H9 (cell line): ENCODE measurements around the gene KMT5B. TPM values are rescaled to one million over a fixed set of nuclear protein-coding genes. Genes with fewer than 3 reads are reported as not detected.

ENCODE experiments used
- DNase-seq: peaks from one replicate; pipeline ENCODE4 v3.0.0-alpha.2; 2017
- H2AFZ ChIP-seq: one replicate; pipeline ENCODE4 v1.6.1; 2013; ENCODE audit warnings: mild to moderate bottlenecking, low read length, control low read depth, moderate library complexity
- H2AK5ac ChIP-seq: 2 replicates; pipeline ENCODE4 v1.6.1; 2013; ENCODE audit warnings: low read length, control low read depth, mixed read lengths; ENCODE audit not compliant: insufficient read length
- H2BK120ac ChIP-seq: one replicate; pipeline ENCODE4 v1.6.1; 2013; ENCODE audit warnings: low read depth, mild to moderate bottlenecking, low read length, control low read depth, inconsistent platforms; ENCODE audit not compliant: poor library complexity, severe bottlenecking
- H2BK12ac ChIP-seq: 2 replicates; pipeline ENCODE4 v1.6.1; 2013; ENCODE audit warnings: low read length, control low read depth, mixed read lengths, low read depth; ENCODE audit not compliant: insufficient read length
- H2BK15ac ChIP-seq: 2 replicates; pipeline ENCODE4 v1.6.1; 2013; ENCODE audit warnings: low read depth, low read length, control low read depth
- H2BK20ac ChIP-seq: one replicate; pipeline ENCODE4 v1.6.1; 2013; ENCODE audit warnings: low read depth, mild to moderate bottlenecking, low read length, control low read depth, inconsistent platforms; ENCODE audit not compliant: poor library complexity, severe bottlenecking
- H2BK5ac ChIP-seq: 2 replicates; pipeline ENCODE4 v1.6.1; 2013; ENCODE audit warnings: low read length, control low read depth, mixed read lengths; ENCODE audit not compliant: insufficient read length
- H3K14ac ChIP-seq: 2 replicates; pipeline ENCODE4 v1.6.1; 2013; ENCODE audit warnings: low read length, control low read depth; ENCODE audit not compliant: insufficient read depth
- H3K18ac ChIP-seq: 2 replicates; pipeline ENCODE4 v1.6.1; 2013; ENCODE audit warnings: low read depth, mild to moderate bottlenecking, mixed read lengths, low read length, control low read depth; ENCODE audit not compliant: insufficient read length
- H3K23ac ChIP-seq: 2 replicates; pipeline ENCODE4 v1.6.1; 2013; ENCODE audit warnings: low read length, control low read depth, mixed read lengths, low read depth; ENCODE audit not compliant: insufficient read length
- H3K23me2 ChIP-seq: 2 replicates; pipeline ENCODE4 v1.6.1; 2013; ENCODE audit warnings: low read depth, mild to moderate bottlenecking, mixed read lengths, low read length, control low read depth; ENCODE audit not compliant: insufficient read length, poor library complexity, severe bottlenecking
- H3K27ac ChIP-seq: 2 replicates; pipeline ENCODE4 v1.5.1; 2013; ENCODE audit warnings: low read length, control low read depth, mixed read lengths, low read depth; ENCODE audit not compliant: insufficient read length
- H3K27me3 ChIP-seq: 2 replicates; pipeline ENCODE4 v1.6.1; 2013; ENCODE audit warnings: low read length, control low read depth, inconsistent platforms; ENCODE audit not compliant: insufficient read depth
- H3K4ac ChIP-seq: 2 replicates; pipeline ENCODE4 v1.6.1; 2013; ENCODE audit warnings: low read depth, mild to moderate bottlenecking, control low read depth, inconsistent platforms, low read length, moderate library complexity
- H3K4me1 ChIP-seq: 2 replicates; pipeline ENCODE4 v1.6.1; 2013; ENCODE audit warnings: low read length, control low read depth, inconsistent platforms; ENCODE audit not compliant: insufficient read depth
- H3K4me2 ChIP-seq: 2 replicates; pipeline ENCODE4 v1.6.1; 2013; ENCODE audit warnings: low read length, control low read depth, mixed read lengths; ENCODE audit not compliant: insufficient read length, insufficient read depth
- H3K56ac ChIP-seq: 2 replicates; pipeline ENCODE4 v1.6.1; 2013; ENCODE audit warnings: low read depth, mild to moderate bottlenecking, mixed read lengths, low read length, control low read depth; ENCODE audit not compliant: insufficient read length
- H3K79me1 ChIP-seq: 2 replicates; pipeline ENCODE4 v1.6.1; 2013; ENCODE audit warnings: low read depth, mild to moderate bottlenecking, moderate library complexity, low read length, control low read depth, inconsistent platforms; ENCODE audit not compliant: insufficient read depth, poor library complexity, severe bottlenecking
- H3K79me2 ChIP-seq: 2 replicates; pipeline ENCODE4 v1.6.1; 2013; ENCODE audit warnings: low read length, control low read depth, inconsistent platforms; ENCODE audit not compliant: insufficient read depth
- H3K9ac ChIP-seq: 2 replicates; pipeline ENCODE4 v1.6.1; 2013; ENCODE audit warnings: low read length, control low read depth, mixed read lengths; ENCODE audit not compliant: insufficient read length; ENCODE audit errors: extremely low read depth
- H3K9me3 ChIP-seq: one replicate; pipeline ENCODE4 v1.6.1; 2013; ENCODE audit warnings: low read depth, low read length, inconsistent platforms; ENCODE audit not compliant: control insufficient read depth
- H3T11ph ChIP-seq: one replicate; pipeline ENCODE4 v1.6.1; 2013; ENCODE audit warnings: mild to moderate bottlenecking, low read length, control low read depth, inconsistent platforms
- H4K20me1 ChIP-seq: one replicate; pipeline ENCODE4 v1.6.1; 2013; ENCODE audit not compliant: control insufficient read depth, insufficient read length, insufficient read depth
- H4K5ac ChIP-seq: 2 replicates; pipeline ENCODE4 v1.6.1; 2013; ENCODE audit warnings: low read depth, mild to moderate bottlenecking, mixed read lengths, low read length, control low read depth; ENCODE audit not compliant: insufficient read length
- H4K8ac ChIP-seq: replicated peaks from 2 replicates; pipeline ENCODE4 v1.6.1; 2013; ENCODE audit warnings: low read length, control low read depth, mixed read lengths, low read depth; ENCODE audit not compliant: insufficient read length
- H4K91ac ChIP-seq: 2 replicates; pipeline ENCODE4 v1.6.1; 2013; ENCODE audit warnings: low read depth, mild to moderate bottlenecking, moderate library complexity, mixed read lengths, low read length, control low read depth; ENCODE audit not compliant: insufficient read length
- H3K27ac Mint-ChIP-seq, 3 experiments: 2 replicates in 2 of 3; 3 replicates in 1 of 3; pipeline ENCODE4 v1.8.0; 2020 to 2021; ENCODE audit warnings: mixed read lengths in 3 of 3, mild to moderate bottlenecking in 1 of 3, moderate library complexity in 1 of 3
- H3K27me3 Mint-ChIP-seq: 2 replicates; pipeline ENCODE4 v1.8.0; 2021; ENCODE audit warnings: low read depth, mild to moderate bottlenecking, moderate library complexity, mixed read lengths
- H3K36me3 Mint-ChIP-seq, 3 experiments: 2 replicates in 2 of 3; 3 replicates in 1 of 3; pipeline ENCODE4 v1.8.0; 2020 to 2021; ENCODE audit warnings: low read depth in 3 of 3, mixed read lengths in 3 of 3; ENCODE audit not compliant: insufficient read depth in 1 of 3
- H3K4me1 Mint-ChIP-seq, 2 experiments: 2 replicates each; pipeline ENCODE4 v1.8.0; 2020; ENCODE audit warnings: mixed read lengths in 2 of 2
- H3K4me3 Mint-ChIP-seq, 2 experiments: 2 replicates in 1 of 2; 3 replicates in 1 of 2; pipeline ENCODE4 v1.8.0; 2020 to 2021; ENCODE audit warnings: mild to moderate bottlenecking in 2 of 2, mixed read lengths in 2 of 2, moderate library complexity in 1 of 2
- H3K9me3 Mint-ChIP-seq, 2 experiments: 2 replicates in 1 of 2; 3 replicates in 1 of 2; pipeline ENCODE4 v1.8.0; 2020; ENCODE audit warnings: mild to moderate bottlenecking in 2 of 2, mixed read lengths in 2 of 2, moderate library complexity in 1 of 2
- CTCF ChIP-seq: fragments of 200-600 bp; sonication (generic); conservative IDR thresholded peaks from 3 replicates; pipeline ENCODE4 v1.8.0; 2021; ENCODE audit warnings: antibody characterized with exemption, mild to moderate bottlenecking
- WGBS: extraction: QIAGEN DNeasy Blood & Tissue Kit; methylation state at CpG from one replicate; pipeline ENCODE4 v1.1.7; 2013; ENCODE audit warnings: missing lambda C conversion rate, low lambda C conversion rate, mixed read lengths; ENCODE audit not compliant: insufficient read length; ENCODE audit errors: extremely low coverage; 5-methylcytosine and 5-hydroxymethylcytosine counted together
- total RNA-seq: library from RNA; stranded (reverse); gene quantifications from 2 replicates; pipeline ENCODE4 v1.2.1, GENCODE V29; 2021

Gene KMT5B
- total RNA-seq, 1 experiment from 2014 or later, result 61.6 TPM

- Histone ChIP-seq H2BK15ac (no peak overlapping the region), H2BK5ac (no peak overlapping the region), H2BK120ac (no peak overlapping the region), H3K27ac (no peak overlapping the region), H4K5ac (no peak overlapping the region), H3K4ac (no peak overlapping the region), H2BK12ac (no peak overlapping the region), H3K79me1 (no peaks in the 10 kb centered on the region), H3K9ac (no peak overlapping the region), H2AK5ac (no peak overlapping the region), H3K79me2 (no peaks in the 10 kb centered on the region), H3K4me1 (no peaks in the 10 kb centered on the region), H2BK20ac (no peak overlapping the region), H3K9me3 (no peaks in the 10 kb centered on the region), H3K18ac (no peak overlapping the region), H4K8ac (no peak overlapping the region), H4K20me1 (no peaks in the 10 kb centered on the region), H3K56ac (no peak overlapping the region), H4K91ac (no peak overlapping the region), H3K14ac (no peak overlapping the region), H3T11ph (no peak overlapping the region), H3K27me3 (no peaks in the 10 kb centered on the region), H2AFZ (no peak overlapping the region), H3K4me2 (no peak overlapping the region), H3K23ac (no peak overlapping the region), H3K23me2 (no peaks in the 10 kb centered on the region)
- Mint-ChIP-seq H3K27ac (no peak overlapping the region), H3K27me3 (peaks cover 13% of the 10 kb centered on the region), H3K9me3 (peaks cover 4 to 5% of the 10 kb centered on the region in 2 experiments; a peak in 3 of 5 replicates), H3K4me3 (no peak overlapping the region), H3K36me3 (no peaks in the 10 kb centered on the region), H3K4me1 (no peaks in the 10 kb centered on the region)
- no CpG with 5 or more reads among the region's 6 CpGs for whole genome bisulfite sequencing
- no peak for TF ChIP-seq CTCF
- no peak for DNase-seq
Measured at GRCh38 chr11:68223275-68223674, 10.2 kb upstream of the KMT5B start.
